Glutamatergic neuron (in vitro differentiated cells): ENCODE data around the gene SLC17A1. TPM values are rescaled to one million over a fixed set of nuclear protein-coding genes. Genes with fewer than 3 reads are reported as not detected.
A peak's percentile ranks its signal among the peaks of the same experiment; 100 is the strongest.

Experiments
- DNase-seq: peaks from one replicate; pipeline ENCODE4 v3.0.0; 2022
- H3K27ac Mint-ChIP-seq: one replicate; pipeline ENCODE4 v1.8.0; 2020; ENCODE audit warnings: mild to moderate bottlenecking, mixed read lengths, inconsistent platforms; ENCODE audit not compliant: unreplicated experiment
- H3K27me3 Mint-ChIP-seq: one replicate; pipeline ENCODE4 v1.8.0; 2020; ENCODE audit warnings: mild to moderate bottlenecking, moderate library complexity, mixed read lengths, inconsistent platforms; ENCODE audit not compliant: unreplicated experiment
- H3K36me3 Mint-ChIP-seq: one replicate; pipeline ENCODE4 v1.8.0; 2020; ENCODE audit warnings: mild to moderate bottlenecking, mixed read lengths, inconsistent platforms; ENCODE audit not compliant: unreplicated experiment
- H3K4me1 Mint-ChIP-seq: one replicate; pipeline ENCODE4 v1.8.0; 2020; ENCODE audit warnings: mild to moderate bottlenecking, low read depth, mixed read lengths, inconsistent platforms; ENCODE audit not compliant: unreplicated experiment
- H3K4me3 Mint-ChIP-seq: one replicate; pipeline ENCODE4 v1.8.0; 2020; ENCODE audit warnings: mild to moderate bottlenecking, mixed read lengths, inconsistent platforms; ENCODE audit not compliant: unreplicated experiment
- H3K9me3 Mint-ChIP-seq: one replicate; pipeline ENCODE4 v1.8.0; 2020; ENCODE audit warnings: mild to moderate bottlenecking, moderate library complexity, mixed read lengths, inconsistent platforms; ENCODE audit not compliant: unreplicated experiment
- total RNA-seq: library from RNA; stranded (reverse); fragmentation: NEBNext Ultra II Directional; extraction: Animal tissue kit (Norgen Biotek cat#: 25700); gene quantifications from one replicate; pipeline ENCODE4 v1.2.1, GENCODE V29; 2021; ENCODE audit not compliant: unreplicated experiment
- TF ChIP-seq, protein P1 (sequence below): fragments of 200-600 bp; sonication (generic); IDR thresholded peaks from one replicate; pipeline ENCODE4 v1.5.0; 2021; ENCODE audit not compliant: partially characterized antibody, unreplicated experiment

SLC17A1 gene
- total RNA-seq, 1 donor from 2014 or later = not detected

GRCh38 chr6:25851961-25852360, 20.1 kb upstream of the SLC17A1 start:
- Mint-ChIP-seq H3K27me3 (no peaks in the 10 kb centered on the region), H3K9me3 (no peaks in the 10 kb centered on the region), H3K4me3 (no peak overlapping the region), H3K4me1 (peaks cover 1% of the 10 kb centered on the region), H3K36me3 (no peaks in the 10 kb centered on the region), H3K27ac (no peak overlapping the region)
- DNase-seq = no peak
- TF ChIP-seq, protein P1, sequence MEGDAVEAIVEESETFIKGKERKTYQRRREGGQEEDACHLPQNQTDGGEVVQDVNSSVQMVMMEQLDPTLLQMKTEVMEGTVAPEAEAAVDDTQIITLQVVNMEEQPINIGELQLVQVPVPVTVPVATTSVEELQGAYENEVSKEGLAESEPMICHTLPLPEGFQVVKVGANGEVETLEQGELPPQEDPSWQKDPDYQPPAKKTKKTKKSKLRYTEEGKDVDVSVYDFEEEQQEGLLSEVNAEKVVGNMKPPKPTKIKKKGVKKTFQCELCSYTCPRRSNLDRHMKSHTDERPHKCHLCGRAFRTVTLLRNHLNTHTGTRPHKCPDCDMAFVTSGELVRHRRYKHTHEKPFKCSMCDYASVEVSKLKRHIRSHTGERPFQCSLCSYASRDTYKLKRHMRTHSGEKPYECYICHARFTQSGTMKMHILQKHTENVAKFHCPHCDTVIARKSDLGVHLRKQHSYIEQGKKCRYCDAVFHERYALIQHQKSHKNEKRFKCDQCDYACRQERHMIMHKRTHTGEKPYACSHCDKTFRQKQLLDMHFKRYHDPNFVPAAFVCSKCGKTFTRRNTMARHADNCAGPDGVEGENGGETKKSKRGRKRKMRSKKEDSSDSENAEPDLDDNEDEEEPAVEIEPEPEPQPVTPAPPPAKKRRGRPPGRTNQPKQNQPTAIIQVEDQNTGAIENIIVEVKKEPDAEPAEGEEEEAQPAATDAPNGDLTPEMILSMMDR = no peak

DNA sequence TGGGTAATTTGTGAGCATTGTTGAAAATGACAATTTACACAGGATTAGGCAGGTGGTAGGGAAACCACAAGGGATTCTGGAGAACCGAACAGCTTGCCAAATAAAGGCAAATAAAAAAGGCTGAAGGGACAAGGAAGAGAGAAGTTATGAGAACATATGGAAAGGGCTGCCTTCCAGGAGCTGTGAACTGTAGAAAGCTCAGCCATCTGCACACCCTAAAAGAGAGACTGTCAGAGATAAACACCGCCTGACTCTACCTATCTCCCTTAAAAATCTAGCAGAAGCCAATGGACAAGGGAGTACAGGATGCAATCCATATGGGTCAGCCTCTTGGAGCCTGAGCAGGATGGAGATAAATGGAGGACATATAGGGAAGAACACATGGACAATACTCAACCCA, 12.7 kb upstream of the SLC17A1 start:
- Mint-ChIP-seq H3K36me3 (no peaks in the 10 kb centered on the region), H3K4me3 (no peak overlapping the region), H3K27me3 (no peaks in the 10 kb centered on the region), H3K27ac (no peak overlapping the region), H3K9me3 (no peaks in the 10 kb centered on the region), H3K4me1 (no peaks in the 10 kb centered on the region)
- DNase-seq = no peak
- TF ChIP-seq, protein P1 = no peak

- no peaks in the 10 kb centered on the region for H3K36me3 Mint-ChIP-seq
- TF ChIP-seq, protein P1 = no peak
- no peaks in the 10 kb centered on the region for H3K27me3 Mint-ChIP-seq
- H3K9me3 Mint-ChIP-seq = peaks cover 5% of the 10 kb centered on the region
- H3K27ac Mint-ChIP-seq = no peak overlapping the region
- no peak overlapping the region for H3K4me3 Mint-ChIP-seq
- DNase-seq = no peak
- H3K4me1 Mint-ChIP-seq = peaks cover 8% of the 10 kb centered on the region
Observed at GRCh38 chr6:25842526-25842925, 10.7 kb upstream of the SLC17A1 start.

DNA sequence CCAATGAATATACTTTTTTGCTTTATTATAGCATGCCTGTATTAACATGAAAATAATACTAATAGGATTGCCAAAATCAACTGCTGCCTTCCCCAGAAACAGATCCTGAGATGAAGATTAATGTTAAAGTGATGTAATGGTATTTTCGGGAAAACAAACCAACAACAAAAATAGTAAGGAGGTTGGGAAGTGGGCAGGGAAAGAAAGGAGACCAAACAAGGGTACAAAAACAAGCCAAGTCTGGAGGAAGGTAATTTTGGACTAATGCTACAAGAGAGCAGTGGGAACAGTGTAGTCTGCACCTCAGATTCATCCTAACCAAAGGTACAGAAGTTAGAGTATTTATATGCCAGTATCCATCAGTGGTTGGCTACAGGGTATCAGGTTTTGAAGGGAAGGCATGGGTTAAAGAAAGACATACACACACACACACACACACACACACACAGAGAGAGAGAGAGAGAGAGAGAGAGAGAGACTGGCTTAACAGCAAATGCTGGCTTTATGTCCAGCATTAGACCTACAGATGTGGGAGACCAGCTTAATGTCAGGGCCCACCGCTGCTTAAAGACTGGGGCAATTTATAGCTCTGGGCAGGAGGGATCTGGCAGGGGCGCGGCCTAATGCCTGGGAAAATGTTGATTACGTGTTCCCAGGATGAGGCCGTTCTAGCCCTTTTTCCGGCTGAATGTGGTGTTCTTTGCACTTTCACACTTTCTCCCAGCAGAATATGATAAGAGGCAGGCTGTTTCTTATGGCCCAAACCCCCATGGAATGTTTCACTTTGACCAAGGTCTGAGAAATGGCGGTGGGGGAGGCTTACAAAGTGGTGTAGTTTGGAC, 3.8 kb upstream of the SLC17A1 start:
- H3K27ac Mint-ChIP-seq = no peak overlapping the region
- peaks cover 24% of the 10 kb centered on the region for H3K4me1 Mint-ChIP-seq
- TF ChIP-seq, protein P1 = no peak
- no peaks in the 10 kb centered on the region for H3K36me3 Mint-ChIP-seq
- DNase-seq = peak; percentile 15
- peaks cover 5% of the 10 kb centered on the region for H3K9me3 Mint-ChIP-seq
- H3K27me3 Mint-ChIP-seq = no peaks in the 10 kb centered on the region
- H3K4me3 Mint-ChIP-seq = no peak overlapping the region

- H3K36me3 Mint-ChIP-seq = no peaks in the 10 kb centered on the region
Observed at GRCh38 chr6:25834950-25835349, 3.1 kb upstream of the SLC17A1 start.

More at GRCh38 chr6:25834950-25835349, 3.1 kb upstream of the SLC17A1 start:
- Mint-ChIP-seq H3K27ac (no peak overlapping the region), H3K27me3 (no peaks in the 10 kb centered on the region), H3K9me3 (peaks cover 5% of the 10 kb centered on the region), H3K4me1 (peaks cover 26% of the 10 kb centered on the region), H3K4me3 (no peak overlapping the region)
- DNase-seq = no peak
- TF ChIP-seq, protein P1 = no peak
